Measurements from ENCODE around the gene LRRC9.
"Not testable (repeated sequence)": the region's sequence is repeated elsewhere in the genome, so short reads cannot be mapped to it uniquely, and the experiment has no call there.

LRRC9 gene

DNA sequence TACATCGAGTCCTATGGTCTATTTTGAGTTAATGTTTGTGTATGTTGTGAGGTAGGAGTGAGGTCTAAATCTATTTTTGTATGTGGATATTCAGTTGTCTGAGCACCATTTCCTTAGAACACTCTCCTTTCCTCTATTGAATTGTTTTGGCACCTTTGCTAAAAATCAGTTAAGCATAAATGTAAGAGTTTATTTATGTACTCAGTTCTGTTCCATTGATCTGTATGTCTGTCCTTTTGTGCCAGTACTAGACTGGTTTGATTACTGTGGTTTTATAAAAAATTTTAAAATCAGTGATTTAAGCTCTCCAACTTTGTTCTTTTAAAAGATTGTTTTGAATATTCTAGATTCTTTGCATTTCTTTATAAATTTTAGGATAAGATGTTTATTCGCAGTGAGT is 101.7 kb downstream of the LRRC9 start:
- H3K4me3 Mint-ChIP-seq: no peak overlapping the region
- H3K27ac Mint-ChIP-seq (ENCODE audit: low read depth): no peak overlapping the region
- H3K36me3 Mint-ChIP-seq (ENCODE audit: insufficient read depth): no peaks in the 10 kb centered on the region
- H3K9me3 Mint-ChIP-seq: no peaks in the 10 kb centered on the region
- peaks cover 68% of the 10 kb centered on the region for H3K27me3 Mint-ChIP-seq
- ATAC-seq (replicated peaks; ENCODE audit: extremely low read depth, poor library complexity, severe bottlenecking) (no peak), DNase-seq (ENCODE audit: low spot score in 2 of 2) (no peak)
- H3K4me1 Mint-ChIP-seq: no peaks in the 10 kb centered on the region

DNA sequence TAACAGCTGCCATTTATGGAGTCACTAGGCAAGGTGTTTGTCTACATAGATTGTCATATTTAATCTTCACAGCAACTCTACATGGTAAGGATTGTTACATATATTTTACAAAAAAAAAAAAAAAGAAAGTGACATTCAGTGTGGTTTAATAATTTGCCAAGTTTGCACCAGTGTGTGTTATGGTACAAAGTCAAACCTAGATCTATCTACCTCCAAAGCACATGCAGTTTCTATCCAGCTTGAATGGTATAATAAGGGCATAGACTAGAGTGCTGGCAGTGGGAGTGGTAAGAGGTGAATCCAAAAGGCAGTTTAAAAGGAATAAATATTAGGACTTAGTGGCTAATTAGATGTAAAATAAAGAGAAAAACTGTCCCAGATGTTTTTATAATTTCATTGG is 105.6 kb downstream of the LRRC9 start:
- Mint-ChIP-seq H3K27me3 (peaks cover 47% of the 10 kb centered on the region), H3K27ac (ENCODE audit: low read depth) (no peak overlapping the region), H3K4me1 (no peaks in the 10 kb centered on the region), H3K9me3 (no peaks in the 10 kb centered on the region), H3K4me3 (no peak overlapping the region), H3K36me3 (ENCODE audit: insufficient read depth) (no peaks in the 10 kb centered on the region)
- no peak for DNase-seq (ENCODE audit: low spot score in 2 of 2)
- no peak for ATAC-seq (replicated peaks; ENCODE audit: extremely low read depth, poor library complexity, severe bottlenecking)

DNA sequence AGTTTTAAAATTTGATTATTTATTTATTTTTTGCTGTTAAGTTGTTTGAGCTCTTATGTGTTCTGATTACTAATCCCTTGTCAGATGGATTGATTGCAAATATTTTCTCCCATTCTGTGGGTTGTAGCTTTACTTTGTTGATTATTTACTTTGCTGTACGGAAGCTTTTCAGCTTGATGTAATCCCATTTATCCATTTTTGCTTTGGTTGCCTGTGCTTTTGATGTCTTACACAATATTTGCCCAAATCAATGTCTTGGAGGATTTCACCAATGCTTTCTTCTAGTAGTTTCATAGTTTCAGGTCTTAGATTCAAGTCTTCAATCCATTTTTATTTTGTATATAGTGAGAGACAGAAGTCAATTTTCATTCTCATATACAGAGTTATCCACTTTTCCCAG is 115.2 kb downstream of the LRRC9 start:
- ATAC-seq (replicated peaks; ENCODE audit: extremely low read depth, poor library complexity, severe bottlenecking) (no peak), DNase-seq (ENCODE audit: low spot score in 2 of 2) (no peak)
- H3K4me3 Mint-ChIP-seq: no peak overlapping the region
- H3K4me1 Mint-ChIP-seq: no peaks in the 10 kb centered on the region
- no peaks in the 10 kb centered on the region for H3K9me3 Mint-ChIP-seq
- H3K27me3 Mint-ChIP-seq: peaks cover 24% of the 10 kb centered on the region
- no peak overlapping the region for H3K27ac Mint-ChIP-seq (ENCODE audit: low read depth)
- H3K36me3 Mint-ChIP-seq (ENCODE audit: insufficient read depth): no peaks in the 10 kb centered on the region

DNA sequence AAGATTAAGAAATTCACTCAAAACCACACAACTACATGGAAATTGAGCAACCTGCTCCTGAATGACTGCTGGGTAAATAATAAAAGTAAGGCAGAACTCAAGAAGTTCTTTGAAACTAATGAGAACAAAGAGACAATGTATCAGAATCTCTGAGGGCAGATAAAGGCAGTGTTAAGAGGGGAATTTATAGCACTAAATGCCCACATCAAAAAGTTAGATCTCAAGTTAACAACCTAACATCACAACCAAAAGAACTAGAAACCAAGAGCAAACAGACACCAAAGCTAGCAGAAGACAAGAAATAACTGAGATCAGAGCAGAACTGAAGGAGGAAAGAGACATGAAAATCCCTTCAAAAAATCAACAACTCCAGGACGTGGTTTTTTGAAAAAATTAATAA is 128.0 kb downstream of the LRRC9 start:
- peak overlapping the region; percentile 16 for H3K27ac Mint-ChIP-seq (ENCODE audit: low read depth)
- not testable (repeated sequence) for ATAC-seq (replicated peaks; ENCODE audit: extremely low read depth, poor library complexity, severe bottlenecking); H3K4me3 Mint-ChIP-seq

DNA sequence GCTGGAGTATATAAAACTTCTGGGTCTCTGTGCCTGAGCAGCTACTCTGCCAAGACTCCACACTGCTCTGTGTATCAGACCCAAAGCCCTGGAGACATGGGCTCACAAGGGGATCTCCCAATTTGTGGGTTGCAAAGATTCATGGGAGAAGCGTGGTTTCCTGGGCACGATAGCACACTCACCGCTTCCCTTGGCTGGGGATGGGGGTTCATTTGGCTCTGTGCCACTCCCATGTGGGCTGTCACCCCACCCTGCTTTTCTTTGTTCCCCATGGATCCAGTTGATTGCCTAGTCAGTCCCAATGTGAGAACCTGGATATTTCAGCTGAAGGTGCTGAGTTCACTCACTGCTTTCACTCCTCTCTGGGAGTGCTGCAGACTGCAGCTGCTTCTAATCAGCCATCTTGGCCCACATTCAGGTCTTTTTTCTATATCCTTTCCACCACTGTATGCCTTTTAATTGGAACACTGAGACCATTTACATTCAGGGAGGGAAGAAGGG is 131.8 kb downstream of the LRRC9 start:
- Mint-ChIP-seq H3K4me3 (no peak overlapping the region), H3K27me3 (peaks cover 73% of the 10 kb centered on the region), H3K36me3 (ENCODE audit: insufficient read depth) (peaks cover 3% of the 10 kb centered on the region), H3K4me1 (peaks cover 5% of the 10 kb centered on the region), H3K27ac (ENCODE audit: low read depth) (no peak overlapping the region), H3K9me3 (no peaks in the 10 kb centered on the region)
- ATAC-seq (replicated peaks; ENCODE audit: extremely low read depth, poor library complexity, severe bottlenecking) (peak; percentile 62), DNase-seq (ENCODE audit: low spot score in 2 of 2) (no peak)

More for the DNA sequence above, 128.0 kb downstream of the LRRC9 start:
- H3K36me3 Mint-ChIP-seq (ENCODE audit: insufficient read depth); H3K4me1 Mint-ChIP-seq; DNase-seq (ENCODE audit: low spot score in 2 of 2); H3K9me3 Mint-ChIP-seq: not testable (repeated sequence)
- peaks cover 85% of the 10 kb centered on the region for H3K27me3 Mint-ChIP-seq

DNA sequence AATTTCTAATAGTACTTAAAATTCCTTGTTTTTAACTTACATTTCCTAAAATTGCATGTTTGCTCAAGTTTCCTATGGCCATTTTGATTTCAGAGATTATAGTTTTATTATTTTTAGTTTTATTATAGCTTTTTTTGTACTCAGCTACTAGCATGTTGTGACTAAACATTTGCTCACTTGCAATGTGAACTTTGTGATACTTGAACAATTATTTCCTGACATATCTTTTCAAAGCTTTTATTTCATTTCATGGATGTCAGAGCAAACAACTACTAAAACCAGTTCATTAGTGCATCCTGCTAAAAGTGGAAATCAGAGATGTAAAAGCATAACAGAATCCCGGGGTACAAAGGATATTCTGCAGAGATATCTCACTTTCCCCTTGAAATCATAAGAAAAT is 138.1 kb downstream of the LRRC9 start:
- H3K36me3 Mint-ChIP-seq (ENCODE audit: insufficient read depth): no peaks in the 10 kb centered on the region

DNA sequence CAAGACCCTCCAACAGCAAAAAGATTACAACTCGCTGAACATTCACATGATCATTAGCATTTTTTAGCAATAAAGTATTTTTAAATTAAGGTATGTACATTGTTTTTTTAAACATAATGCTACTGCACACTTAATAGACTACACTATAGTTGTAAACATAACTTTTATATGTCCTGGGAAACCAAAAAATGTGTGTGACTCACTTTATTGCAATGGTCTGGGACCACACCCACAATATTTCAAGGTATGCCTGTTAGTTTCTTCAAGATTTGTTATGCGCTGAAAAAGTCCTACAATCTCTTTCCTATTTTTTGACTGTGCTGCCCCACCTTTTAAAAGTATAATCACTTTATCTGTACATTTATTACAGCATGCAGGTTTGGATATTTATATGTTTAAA is 141.4 kb downstream of the LRRC9 start:
- H3K27me3 Mint-ChIP-seq: peaks cover 7% of the 10 kb centered on the region
- H3K4me3 Mint-ChIP-seq: no peak overlapping the region
- no peaks in the 10 kb centered on the region for H3K36me3 Mint-ChIP-seq (ENCODE audit: insufficient read depth)
- no peak for ATAC-seq (replicated peaks; ENCODE audit: extremely low read depth, poor library complexity, severe bottlenecking)
- no peaks in the 10 kb centered on the region for H3K9me3 Mint-ChIP-seq
- no peak overlapping the region for H3K27ac Mint-ChIP-seq (ENCODE audit: low read depth)
- DNase-seq (ENCODE audit: low spot score in 2 of 2): no peak
- H3K4me1 Mint-ChIP-seq: no peaks in the 10 kb centered on the region

More for the DNA sequence above, 138.1 kb downstream of the LRRC9 start:
- no peak overlapping the region for H3K27ac Mint-ChIP-seq (ENCODE audit: low read depth)
- H3K4me1 Mint-ChIP-seq: no peaks in the 10 kb centered on the region
- H3K27me3 Mint-ChIP-seq: peaks cover 32% of the 10 kb centered on the region
- no peak for DNase-seq (ENCODE audit: low spot score in 2 of 2)
- no peak overlapping the region for H3K4me3 Mint-ChIP-seq
- no peak for ATAC-seq (replicated peaks; ENCODE audit: extremely low read depth, poor library complexity, severe bottlenecking)
- H3K9me3 Mint-ChIP-seq: no peaks in the 10 kb centered on the region

DNA sequence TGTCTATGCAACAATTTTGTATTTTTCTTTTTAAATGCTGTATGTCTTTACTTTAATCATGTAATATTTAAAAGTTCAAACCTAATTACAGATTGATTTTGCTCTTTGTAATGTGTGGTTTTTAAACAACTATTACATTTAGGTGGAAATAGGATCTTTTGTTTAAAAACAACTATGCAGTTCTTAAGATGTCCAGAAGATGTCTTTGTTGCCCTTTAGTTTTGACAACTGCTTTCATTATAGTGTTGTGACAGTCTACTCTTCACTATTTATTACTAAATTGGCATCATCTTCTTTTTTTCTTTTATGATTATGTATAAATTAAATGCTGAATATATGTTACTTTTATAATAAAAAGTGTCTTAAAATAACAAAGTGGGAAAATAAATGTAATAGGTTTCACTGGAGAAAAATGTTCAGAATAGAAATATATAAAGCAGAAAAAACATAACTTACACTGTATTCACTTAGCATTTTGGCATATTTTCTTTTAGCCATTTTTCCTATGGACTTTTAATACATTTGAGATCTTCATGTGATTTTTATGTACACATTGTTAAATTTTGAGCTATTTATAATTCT is 144.6 kb downstream of the LRRC9 start:
- peak; percentile 52 for ATAC-seq (replicated peaks; ENCODE audit: extremely low read depth, poor library complexity, severe bottlenecking)
- no peaks in the 10 kb centered on the region for H3K4me1 Mint-ChIP-seq
- H3K27me3 Mint-ChIP-seq: peaks cover 7% of the 10 kb centered on the region
- H3K36me3 Mint-ChIP-seq (ENCODE audit: insufficient read depth): no peaks in the 10 kb centered on the region
- no peak overlapping the region for H3K27ac Mint-ChIP-seq (ENCODE audit: low read depth)
- H3K4me3 Mint-ChIP-seq: no peak overlapping the region
- no peak for DNase-seq (ENCODE audit: low spot score in 2 of 2)
- H3K9me3 Mint-ChIP-seq: no peaks in the 10 kb centered on the region

DNA sequence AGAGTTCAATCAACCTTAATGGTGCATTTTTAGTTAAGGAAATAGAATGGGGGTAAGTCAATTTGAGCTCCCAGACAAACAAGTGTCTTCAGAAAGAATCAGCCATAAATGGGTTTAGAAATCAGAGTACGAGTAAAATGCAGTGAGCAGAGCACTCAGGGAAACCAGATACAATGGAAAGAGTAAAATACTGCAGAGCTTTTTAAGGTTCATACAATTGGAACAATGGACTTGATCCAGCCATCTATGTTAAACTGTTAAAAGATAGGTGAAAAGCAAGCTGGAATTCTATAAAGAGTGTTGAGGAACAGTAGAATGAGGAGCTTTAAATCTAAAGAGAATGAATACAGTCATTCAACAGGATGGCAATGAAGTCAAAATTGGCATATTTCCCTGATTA is 147.9 kb downstream of the LRRC9 start:
- Mint-ChIP-seq H3K27ac (ENCODE audit: low read depth) (no peak overlapping the region), H3K4me3 (no peak overlapping the region), H3K36me3 (ENCODE audit: insufficient read depth) (no peaks in the 10 kb centered on the region), H3K9me3 (no peaks in the 10 kb centered on the region), H3K27me3 (peaks cover 9% of the 10 kb centered on the region), H3K4me1 (no peaks in the 10 kb centered on the region)
- ATAC-seq (replicated peaks; ENCODE audit: extremely low read depth, poor library complexity, severe bottlenecking) (no peak), DNase-seq (ENCODE audit: low spot score in 2 of 2) (no peak)

DNA sequence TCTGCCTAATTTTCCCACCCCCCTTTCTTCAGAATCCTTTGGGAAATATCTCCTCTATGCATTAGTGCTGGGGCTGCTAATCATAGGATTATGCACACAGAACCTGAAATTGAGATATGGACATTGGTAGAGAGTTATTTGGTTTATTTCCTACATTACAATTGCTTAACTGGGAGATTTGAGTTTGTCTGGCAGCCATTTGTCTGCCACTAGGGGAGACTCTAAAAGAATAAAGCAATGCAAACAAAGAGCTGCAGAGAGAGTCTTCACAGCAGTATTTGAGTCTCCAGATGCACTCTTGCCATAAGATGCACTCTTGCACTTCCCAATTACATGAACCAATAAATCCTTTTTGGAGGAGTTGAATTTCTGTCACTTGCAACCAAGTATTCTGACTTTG is 159.8 kb downstream of the LRRC9 start:
- DNase-seq (ENCODE audit: low spot score in 2 of 2) (no peak), ATAC-seq (replicated peaks; ENCODE audit: extremely low read depth, poor library complexity, severe bottlenecking) (no peak)
- Mint-ChIP-seq H3K4me3 (no peak overlapping the region), H3K36me3 (ENCODE audit: insufficient read depth) (no peaks in the 10 kb centered on the region), H3K4me1 (no peaks in the 10 kb centered on the region), H3K27ac (ENCODE audit: low read depth) (no peak overlapping the region), H3K27me3 (peaks cover 35% of the 10 kb centered on the region), H3K9me3 (no peaks in the 10 kb centered on the region)

DNA sequence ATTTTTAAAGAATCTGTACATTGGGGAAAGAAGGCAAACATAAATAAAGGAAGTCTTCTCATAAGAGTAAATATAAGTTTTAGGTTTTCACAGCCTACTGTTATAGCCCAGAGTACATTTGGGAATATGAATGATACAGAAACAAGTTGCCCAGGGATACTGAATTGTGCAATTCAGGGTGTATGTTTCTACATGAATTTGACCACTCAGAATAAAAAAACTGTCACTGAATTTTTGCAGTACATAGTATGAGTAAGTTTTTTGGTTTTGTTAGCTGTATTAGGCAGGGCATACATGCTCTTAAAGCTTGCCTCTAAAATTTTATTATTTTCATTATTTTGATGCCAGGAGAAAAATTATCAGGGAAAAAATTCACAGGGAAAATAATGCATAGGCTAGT is 165.1 kb downstream of the LRRC9 start:
- no peak overlapping the region for H3K4me3 Mint-ChIP-seq
- no peaks in the 10 kb centered on the region for H3K36me3 Mint-ChIP-seq (ENCODE audit: insufficient read depth)
- H3K27ac Mint-ChIP-seq (ENCODE audit: low read depth): no peak overlapping the region
- H3K27me3 Mint-ChIP-seq: no peaks in the 10 kb centered on the region
- no peaks in the 10 kb centered on the region for H3K4me1 Mint-ChIP-seq
- no peak for DNase-seq (ENCODE audit: low spot score in 2 of 2)
- ATAC-seq (replicated peaks; ENCODE audit: extremely low read depth, poor library complexity, severe bottlenecking): no peak
- no peaks in the 10 kb centered on the region for H3K9me3 Mint-ChIP-seq

DNA sequence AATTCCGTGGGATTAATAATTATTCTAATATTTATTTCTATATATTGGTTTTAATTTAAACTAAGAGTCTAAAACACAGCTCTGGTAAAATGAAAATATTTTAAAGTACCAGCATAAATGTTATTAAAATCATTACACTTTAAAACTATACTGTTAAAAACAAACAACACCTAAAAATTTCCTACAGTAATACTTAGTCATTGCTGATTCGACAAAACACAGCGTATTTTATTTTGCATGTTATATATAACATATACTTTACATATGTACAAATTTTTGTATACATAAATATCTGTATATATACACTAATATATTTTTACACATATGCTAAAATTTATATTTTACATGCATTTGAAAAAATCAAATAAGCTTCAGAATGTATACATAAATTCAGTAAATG is 165.7 kb downstream of the LRRC9 start:
- H3K36me3 Mint-ChIP-seq (ENCODE audit: insufficient read depth): no peaks in the 10 kb centered on the region
- H3K4me3 Mint-ChIP-seq: no peak overlapping the region
- H3K27me3 Mint-ChIP-seq: no peaks in the 10 kb centered on the region
- H3K27ac Mint-ChIP-seq (ENCODE audit: low read depth): no peak overlapping the region
- DNase-seq (ENCODE audit: low spot score in 2 of 2) (no peak), ATAC-seq (replicated peaks; ENCODE audit: extremely low read depth, poor library complexity, severe bottlenecking) (no peak)
- H3K9me3 Mint-ChIP-seq: no peaks in the 10 kb centered on the region
- no peaks in the 10 kb centered on the region for H3K4me1 Mint-ChIP-seq

DNA sequence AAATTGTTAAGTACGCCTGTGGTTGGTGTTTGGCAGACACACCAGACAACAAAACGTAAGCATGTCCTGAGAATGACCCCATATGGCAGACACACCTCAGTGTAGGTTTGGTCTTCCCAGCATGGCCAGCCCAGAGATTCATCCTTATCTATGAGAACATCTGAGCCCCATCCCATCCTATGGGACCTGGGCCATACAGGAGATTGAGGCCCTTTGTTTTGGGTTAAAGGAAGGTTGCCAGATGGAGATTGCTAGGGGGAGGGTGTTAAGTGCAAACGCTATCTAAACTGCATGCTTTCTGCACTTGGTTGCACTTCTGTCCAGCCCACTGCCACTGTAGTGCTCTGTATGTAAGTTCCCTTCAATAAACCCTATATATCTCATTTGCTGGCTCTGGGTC is 167.7 kb downstream of the LRRC9 start:
- no peak for DNase-seq (ENCODE audit: low spot score in 2 of 2)
- Mint-ChIP-seq H3K4me3 (no peak overlapping the region), H3K27me3 (no peaks in the 10 kb centered on the region), H3K27ac (ENCODE audit: low read depth) (no peak overlapping the region), H3K9me3 (no peaks in the 10 kb centered on the region), H3K4me1 (peaks cover 3% of the 10 kb centered on the region), H3K36me3 (ENCODE audit: insufficient read depth) (peaks cover 13% of the 10 kb centered on the region)
- ATAC-seq (replicated peaks; ENCODE audit: extremely low read depth, poor library complexity, severe bottlenecking): no peak
